DMS53 treated with DMSO at 0.1 percent for 48 hours (cell line): ENCODE data around the gene SNRNP70.

Experiments used
- DNase-seq: peaks from one replicate; lab custom pipeline; 2025; ENCODE audit not compliant: unreplicated experiment; lab: John Stamatoyannopoulos, UW

Gene SNRNP70

DNA sequence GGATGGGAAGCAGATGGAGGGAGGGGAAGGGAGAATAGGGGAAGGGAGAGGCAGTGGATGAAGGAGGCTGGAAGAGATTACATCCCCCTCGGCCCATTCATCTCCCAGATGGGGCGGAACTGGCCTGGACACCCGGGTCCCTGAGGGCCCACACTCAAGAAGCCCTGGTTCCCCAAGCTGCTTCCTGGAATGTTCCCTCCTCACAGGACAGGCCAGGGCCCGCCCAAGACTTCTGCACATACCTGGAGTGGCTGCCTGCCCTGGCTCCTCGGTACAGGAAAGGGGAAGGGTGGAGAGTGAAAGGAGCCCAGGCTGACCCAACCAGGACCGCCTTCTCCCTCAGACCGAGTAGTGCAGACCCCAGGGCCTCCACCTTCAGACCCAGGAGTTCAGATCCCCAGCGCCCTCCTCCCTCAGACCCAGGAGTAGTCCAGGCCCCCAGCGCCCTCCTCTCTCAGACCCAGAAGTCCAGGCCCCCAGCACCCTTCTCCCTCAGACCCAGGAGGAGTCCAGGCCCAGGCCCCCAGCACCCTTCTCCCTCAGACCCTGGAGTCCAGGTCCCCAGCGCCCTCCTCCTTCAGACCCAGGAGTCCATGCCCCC, 21.1 kb upstream of the SNRNP70 start:
- DNase-seq: no peak

DNA sequence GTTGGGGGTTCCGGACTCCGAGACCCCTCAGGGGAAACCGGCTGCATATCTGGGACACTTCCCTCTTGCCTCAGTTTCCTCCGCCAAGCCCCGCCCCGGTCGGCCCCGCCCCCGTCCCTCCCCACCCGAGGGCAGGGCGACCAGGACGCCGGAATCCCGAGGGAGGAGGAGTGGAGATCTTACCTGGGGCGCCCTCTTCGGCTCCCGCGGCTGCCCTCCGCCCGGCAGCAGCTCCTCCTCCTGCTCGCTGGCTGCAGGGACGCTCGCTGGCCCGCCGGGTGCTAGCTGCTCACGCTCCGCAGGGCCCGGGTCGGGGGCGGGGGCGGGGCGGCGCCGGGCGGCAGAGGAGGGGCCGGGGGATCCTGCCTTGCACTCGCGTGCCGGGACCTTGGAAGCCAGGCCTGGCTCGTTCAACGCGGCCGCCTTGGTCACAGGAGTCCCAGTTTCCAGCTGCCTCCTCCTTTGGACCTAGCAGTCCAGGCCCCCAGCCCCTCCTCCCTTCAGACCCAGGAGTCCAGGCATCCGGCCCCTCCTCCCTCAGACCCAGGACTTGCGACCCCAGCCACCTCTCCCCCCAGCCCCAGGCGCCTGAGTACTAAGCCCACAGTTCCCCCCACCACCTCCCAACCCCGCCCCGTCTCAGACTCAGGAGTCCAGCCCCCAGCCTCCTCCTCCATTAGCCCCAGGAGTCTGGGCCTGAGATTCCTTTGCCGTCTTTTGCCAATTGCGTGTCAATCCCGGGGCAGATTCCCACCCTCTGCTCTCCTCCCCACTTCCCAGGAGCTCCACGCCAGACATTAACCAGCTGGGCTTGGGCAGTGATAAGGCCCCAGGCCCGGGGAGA, 20.3 kb upstream of the SNRNP70 start, which contains the start of gene NTF4:
Gene NTF4 (minus strand): TSS at position 51 of the 844 bp plus-strand sequence. CDS start 2,821 bp downstream, outside the sequence.
- DNase-seq: no peak

DNA sequence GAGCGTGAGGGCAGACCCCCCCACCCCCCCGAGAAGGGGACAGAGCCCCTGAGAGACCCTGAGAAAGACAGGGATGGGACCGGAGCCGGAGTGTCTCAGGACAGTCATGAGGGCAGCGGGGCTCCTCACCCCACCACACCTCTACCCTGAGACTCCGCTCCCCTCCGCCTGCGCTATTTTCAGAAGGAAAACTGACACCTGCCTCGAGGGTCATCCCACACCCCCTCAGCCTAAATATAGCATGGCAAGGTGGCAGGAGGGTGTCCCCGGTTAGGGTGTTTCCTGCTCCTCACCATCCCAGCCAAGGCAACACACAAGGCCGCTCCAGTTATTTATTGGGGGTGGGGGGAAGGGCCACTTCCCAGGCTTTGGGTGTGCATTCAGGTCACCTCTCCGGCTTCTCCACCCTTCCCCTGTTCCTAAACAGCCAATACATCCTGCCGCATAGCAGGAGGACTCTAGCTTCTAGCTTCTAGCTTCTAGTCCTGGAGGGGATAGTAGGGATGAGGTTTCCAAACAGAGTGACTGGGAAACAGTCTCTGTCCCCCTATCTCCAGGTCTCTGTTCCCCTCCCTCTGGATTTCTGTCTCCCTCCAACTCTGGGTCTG, 19.2 kb upstream of the SNRNP70 start:
- DNase-seq: no peak

DNA sequence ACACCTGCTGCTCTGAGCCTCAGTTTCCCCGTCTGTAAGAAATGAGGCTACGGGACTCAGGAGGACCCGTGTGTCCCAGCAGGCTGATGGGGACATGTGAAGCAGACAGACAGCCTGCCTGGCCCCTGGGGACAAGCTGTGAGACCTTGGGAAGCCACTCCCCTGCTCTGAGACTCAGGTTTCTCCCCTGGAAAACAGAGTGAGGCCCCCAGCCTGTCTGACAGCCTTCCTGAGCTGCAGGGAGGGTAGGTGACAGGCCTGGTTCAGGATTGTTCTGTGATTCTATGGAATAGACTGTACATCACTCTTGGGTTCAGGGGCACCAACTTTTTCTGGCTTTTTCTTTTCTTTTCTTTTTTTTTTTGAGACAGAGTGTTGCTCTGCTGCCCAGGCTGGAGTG, 17.7 kb upstream of the SNRNP70 start:
- DNase-seq: no peak

GRCh38 chr19:49069026-49069425, 16.2 kb upstream of the SNRNP70 start:
- DNase-seq: no peak

GRCh38 chr19:49070416-49070815, 14.8 kb upstream of the SNRNP70 start:
- DNase-seq: no peak

GRCh38 chr19:49071860-49072547, 13.2 kb upstream of the SNRNP70 start:
- no peak for DNase-seq

DNA sequence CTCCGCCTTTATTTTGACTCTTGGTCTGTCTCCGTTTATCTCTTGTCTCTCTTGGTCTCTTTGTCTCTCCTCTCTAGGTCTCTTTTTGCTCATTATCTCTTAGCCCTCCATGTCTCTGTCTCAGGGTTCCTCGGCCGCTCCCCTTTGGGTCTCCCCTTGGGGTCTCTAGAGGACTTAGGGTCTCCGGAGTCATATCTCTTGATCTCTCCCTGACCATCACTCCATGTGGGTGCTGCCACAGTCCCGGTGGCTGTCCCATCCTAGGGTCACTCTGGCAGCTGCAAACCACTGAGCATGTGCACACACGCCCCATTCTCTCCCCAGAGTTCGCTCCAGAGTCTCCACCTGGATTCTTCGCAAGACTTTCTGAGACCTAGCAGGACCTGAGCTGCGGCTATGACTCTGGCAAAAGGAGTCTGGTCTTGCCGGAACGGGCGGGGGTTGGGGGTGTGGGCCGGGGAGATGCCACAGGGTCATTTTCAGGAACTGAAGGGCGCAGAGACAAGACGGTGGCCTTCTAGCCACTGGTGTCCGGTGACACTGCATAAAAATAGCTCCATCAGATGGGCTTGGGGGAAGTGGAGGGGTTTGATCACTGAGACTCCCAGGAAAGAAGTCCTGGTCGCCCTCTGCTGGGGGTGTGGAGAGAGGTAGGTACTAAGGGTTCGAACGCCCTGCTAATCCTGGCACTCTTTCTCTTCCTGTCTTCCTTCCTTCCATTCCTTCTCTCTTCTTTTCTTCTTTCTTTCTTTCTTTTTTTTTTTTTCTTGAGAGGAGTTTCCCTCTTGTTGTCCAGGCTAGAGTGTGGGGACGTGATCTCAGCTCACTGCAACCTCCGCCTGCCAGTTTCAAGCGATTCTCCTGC, 11.5 kb upstream of the SNRNP70 start:
- DNase-seq: no peak

- peak; percentile 19 for DNase-seq
These were observed 10.4 kb upstream of the SNRNP70 start for GRCh38 chr19:49074869-49075268.

- no peak for DNase-seq
These were observed 4.9 kb upstream of the SNRNP70 start for GRCh38 chr19:49080392-49080791.

- DNase-seq: no peak
These were observed 4.0 kb upstream of the SNRNP70 start for GRCh38 chr19:49081273-49081672.

GRCh38 chr19:49084206-49085019, 838 bp upstream of the SNRNP70 start:
- no peak for DNase-seq

DNA sequence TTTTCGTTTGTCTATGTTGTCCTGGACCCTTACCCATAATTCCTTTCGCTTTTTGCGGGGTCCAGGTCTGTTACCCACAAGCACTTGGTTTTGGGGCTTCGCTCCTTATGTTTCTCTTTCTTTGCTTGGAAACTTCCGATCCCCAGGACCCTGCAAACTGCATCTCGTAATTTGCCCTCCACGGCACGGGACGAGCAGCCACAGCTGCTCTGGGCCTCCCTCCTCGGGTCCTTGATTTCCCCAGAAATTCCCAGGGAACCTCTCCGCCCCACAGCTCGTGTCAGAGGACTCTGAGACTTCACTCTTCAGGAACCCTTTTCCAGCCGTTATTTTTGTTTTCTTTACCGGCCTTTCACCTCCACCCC, 599 bp downstream of the SNRNP70 start:
- no peak for DNase-seq

DNA sequence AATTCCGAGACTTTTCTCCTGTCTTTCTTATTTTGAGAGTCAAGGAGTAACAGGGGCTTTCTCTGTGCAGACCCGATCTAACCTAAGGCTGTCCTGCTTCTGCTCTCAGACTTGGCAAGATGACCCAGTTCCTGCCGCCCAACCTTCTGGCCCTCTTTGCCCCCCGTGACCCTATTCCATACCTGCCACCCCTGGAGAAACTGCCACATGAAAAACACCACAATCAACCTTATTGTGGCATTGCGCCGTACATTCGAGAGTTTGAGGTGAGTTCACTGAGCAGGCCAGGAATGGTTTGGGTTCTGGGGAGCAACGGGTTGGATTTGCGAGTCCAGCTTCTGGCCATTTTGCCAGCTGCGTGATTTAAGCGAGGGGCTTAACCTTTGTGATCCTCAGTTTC, 1.0 kb downstream of the SNRNP70 start:
- no peak for DNase-seq

GRCh38 chr19:49091391-49092038, 6.3 kb downstream of the SNRNP70 start:
- no peak for DNase-seq

GRCh38 chr19:49092686-49093085, 7.4 kb downstream of the SNRNP70 start:
- DNase-seq: no peak

- DNase-seq: no peak
These were observed 9.5 kb downstream of the SNRNP70 start for GRCh38 chr19:49094505-49095482.
